ENCODE data around the gene FAM234B.
"Not testable (repeated sequence)": the region's sequence is repeated elsewhere in the genome, so short reads cannot be mapped to it uniquely, and the experiment has no call there.

FAM234B gene

DNA sequence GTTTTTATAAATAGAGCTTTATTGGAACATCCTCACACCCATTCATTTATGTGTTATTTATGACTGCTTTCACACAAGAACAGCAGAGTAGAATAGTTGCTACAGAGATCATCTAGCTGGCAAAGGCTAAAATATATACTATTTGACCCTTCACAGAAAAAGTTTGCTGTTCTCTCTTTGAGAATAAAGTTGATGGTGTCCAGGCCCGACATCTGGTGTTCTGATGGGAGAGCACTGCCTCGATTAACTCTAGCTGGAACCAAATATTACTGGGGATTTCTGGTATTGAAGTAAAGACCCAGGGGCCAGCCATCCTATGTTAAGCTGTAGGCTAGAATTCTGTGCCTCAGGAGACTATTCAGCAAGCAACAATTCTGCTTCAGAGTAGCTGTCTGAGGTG, 21.8 kb downstream of the FAM234B start:
- DNase-seq: no peak

DNA sequence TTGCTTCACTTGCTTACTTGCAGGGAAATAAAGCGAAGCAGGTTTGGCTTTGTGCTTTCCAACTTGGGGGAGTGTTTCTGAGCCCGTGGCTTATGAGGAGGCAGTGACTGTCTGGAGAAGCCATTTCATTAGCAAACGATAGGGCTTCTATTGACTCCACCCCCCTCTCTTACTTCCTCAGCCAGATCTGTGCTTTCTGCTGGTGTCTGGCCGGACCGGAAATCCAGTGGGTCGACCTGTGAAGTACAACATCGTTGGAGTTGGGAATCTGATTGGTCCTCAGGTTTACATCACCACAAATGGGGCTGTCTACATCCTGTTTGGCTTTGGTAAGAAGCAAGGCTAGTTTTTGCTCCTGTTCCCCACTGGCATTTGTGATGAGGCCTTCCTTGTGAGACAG, 22.3 kb downstream of the FAM234B start:
- no peak for DNase-seq

DNA sequence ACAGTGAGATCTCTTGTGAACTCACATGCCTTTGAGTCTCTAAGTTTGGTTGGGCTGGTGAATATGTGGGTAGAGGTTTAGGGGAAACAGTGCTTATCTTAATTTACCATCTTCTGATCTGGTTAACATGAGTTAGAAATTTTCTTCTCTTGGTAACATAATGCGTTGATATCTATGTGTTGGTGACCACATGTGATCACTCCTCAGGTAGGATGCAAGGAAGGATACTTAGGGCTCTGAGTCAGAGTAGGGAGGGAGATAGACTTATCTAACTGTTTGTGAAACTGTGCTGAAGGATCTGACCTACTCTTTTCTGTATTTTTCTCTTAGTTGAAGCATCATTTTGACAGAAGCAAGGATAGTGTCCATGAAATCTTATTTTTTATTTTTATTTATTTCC, 23.1 kb downstream of the FAM234B start:
- no peak for DNase-seq

DNA sequence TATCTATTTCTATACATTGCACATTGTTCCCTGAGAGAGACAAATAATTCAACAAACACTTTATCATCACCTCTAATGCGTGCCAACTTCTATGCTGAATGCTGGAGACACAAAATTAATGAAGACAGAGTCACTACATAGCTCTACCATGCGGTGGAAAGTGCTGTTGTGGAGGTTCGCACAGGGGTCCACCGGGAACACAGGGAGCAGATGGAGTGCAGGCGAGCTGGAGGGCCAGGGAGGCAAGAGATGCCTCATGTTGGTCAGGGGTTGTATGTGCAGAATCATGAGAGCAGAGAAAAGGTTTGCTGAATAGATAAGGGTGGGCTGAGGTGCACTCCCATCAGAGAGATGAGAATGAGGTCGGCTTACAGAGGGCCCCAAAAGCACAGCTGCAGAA, 25.2 kb downstream of the FAM234B start:
- DNase-seq: no peak

- no peak for DNase-seq
These were observed 27.4 kb downstream of the FAM234B start for GRCh38 chr12:13071305-13072280.

DNA sequence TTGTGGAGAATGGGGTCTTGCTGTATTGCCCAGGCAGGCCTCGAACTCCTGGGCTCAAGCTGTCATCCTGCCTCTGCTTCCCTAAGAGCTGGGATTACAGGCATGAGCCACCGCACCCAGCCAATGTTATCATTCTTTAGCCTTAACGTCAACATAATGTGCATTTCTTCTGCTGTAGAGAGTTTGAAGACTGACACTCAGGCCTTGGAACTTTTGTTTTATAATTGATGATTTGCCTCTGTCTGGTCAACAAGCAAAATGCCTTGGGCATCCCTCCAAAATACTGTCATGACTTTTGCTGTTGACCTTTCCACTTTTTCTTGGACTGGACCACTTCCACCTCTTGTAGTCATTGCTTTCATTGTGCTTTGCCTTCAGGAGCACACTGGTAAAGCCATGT, 29.0 kb downstream of the FAM234B start:
- no peak for DNase-seq

DNA sequence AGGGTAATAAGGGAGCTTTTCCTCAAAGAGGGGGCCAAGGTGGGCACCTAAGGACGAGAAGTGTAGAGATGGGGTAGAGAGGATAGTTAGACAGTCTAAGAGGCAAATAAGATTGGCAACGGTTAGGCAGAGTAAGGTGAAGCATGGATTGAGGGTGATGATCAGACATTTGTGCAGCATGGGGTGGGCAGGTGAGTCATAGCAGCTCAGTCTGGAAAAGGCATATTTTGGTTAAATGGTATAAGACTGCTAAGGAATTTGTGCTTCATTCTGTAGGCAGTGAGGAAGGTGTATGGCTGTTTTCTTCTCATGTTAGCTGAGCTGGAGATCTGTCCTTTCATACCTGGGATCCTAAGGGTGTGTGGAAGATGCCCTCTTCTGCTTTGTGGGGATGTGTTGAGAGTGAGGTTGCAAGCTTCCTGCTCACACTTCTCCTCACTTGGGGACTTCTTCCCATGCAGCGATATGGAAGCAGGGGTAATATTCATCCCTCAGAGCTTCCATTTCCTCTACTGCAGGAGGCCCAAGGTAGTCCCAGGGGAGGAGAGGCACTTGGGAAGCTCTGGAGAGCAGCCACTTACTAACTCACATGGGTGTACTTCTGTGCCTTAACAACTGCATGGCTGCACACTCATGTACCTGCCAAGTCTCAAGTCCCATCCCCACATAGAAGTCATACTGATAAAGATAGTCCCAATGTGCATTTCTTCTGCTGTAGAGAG, 30.4 kb downstream of the FAM234B start:
- DNase-seq: no peak

GRCh38 chr12:13075118-13075480, 30.9 kb downstream of the FAM234B start:
- no peak for DNase-seq

- DNase-seq: no peak
These were observed 31.8 kb downstream of the FAM234B start for GRCh38 chr12:13075786-13076570.

DNA sequence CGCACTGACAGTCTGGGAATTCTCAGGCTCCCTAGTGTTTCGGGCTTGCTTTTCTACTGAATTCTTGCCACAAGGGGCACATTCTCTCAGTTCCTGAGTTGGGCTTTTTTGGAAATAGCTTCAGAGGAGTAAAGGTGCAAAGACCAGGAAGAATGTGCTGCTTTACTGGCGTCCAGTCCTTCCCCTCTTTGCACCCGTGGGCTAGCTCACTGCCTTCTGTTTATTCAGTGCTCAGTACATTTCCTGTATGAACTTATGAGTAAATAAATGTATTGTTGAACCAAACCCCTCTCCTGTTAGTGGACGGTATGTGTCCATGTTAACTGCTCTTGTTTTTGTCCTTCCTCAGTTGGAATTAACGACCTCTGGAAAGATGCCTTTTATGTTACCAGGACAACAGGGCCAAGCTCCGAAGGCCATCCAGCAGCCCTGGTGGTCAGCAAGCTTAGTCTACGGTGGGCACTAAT, 35.3 kb downstream of the FAM234B start:
- DNase-seq: no peak

DNA sequence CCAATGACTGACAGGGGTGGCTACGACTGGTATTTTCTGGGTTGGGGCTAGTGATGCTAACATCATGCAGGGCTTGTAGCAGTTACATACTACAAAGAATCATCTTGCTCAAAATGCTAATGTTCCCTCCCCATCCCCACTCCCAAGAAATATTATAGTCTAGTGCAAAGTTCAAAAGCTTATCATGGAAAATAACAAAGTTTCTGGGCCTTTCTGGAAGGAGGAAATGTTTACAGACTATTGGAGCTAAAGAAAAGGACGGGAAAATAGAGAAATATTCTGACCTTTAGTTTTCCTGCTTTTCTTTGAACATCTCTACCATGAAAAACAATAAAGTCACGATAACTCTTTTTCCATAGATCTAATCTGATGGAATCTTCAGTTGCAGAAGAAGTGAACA, 36.1 kb downstream of the FAM234B start:
- no peak for DNase-seq

GRCh38 chr12:13082861-13083260, 38.7 kb downstream of the FAM234B start:
- DNase-seq: no peak

DNA sequence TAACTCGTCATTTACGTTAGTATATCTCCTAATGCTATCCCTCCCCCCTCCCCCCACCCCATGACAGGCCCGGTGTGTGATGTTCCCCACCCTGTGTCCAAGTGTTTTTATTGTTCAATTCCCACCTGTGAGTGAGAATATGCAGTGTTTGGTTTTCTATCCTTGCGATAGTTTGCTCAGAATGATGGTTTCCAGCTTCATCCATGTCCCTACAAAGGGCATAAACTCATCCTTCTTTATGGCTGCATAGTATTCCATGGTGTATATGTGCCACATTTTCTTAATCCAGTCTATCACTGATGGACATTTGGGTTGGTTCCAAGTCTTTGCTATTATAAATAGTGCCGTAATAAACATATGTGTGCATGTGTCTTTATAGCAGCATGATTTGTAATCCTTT, 39.5 kb downstream of the FAM234B start:
- not testable (repeated sequence) for DNase-seq

DNA sequence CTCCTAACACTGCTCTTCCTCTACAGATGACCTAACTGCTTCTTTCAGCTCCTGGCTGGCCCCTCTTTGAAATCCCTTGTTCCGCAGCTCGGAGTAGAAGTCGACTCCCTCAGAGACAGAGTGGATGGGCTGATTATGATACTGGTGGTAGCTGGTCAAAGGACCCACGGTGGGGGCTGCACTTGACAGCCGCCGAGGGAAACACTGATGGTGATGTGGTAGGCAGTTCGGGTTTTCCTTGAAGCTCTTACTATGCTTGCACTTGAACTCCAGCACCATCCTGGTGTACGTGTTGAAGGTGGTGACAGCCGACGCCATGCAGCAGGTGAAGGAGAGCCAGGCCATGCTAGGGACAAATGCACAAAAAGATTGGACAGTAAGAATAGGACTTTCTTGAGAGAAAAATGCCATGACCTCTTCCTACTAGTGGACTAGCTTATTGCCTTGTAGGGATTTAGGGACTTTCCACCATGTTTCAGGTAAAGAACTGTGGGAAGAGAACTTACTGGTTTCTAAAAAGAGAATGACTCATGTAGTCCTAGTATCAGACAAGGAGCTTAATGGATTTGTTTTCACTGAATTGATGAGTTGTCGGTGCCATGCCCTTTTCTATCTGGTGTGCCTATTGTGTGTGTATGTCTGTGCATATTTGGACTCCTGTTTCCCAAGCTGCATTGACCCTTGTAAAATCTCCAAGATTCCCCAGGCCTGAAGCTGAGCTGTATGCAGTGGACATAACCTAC, 40.9 kb downstream of the FAM234B start:
- no peak for DNase-seq

GRCh38 chr12:13085968-13086686, 41.9 kb downstream of the FAM234B start:
- DNase-seq: no peak

GRCh38 chr12:13087766-13088165, 43.6 kb downstream of the FAM234B start:
- no peak for DNase-seq

- no peak for DNase-seq
These were observed 44.3 kb downstream of the FAM234B start for GRCh38 chr12:13088496-13088895.

- no peak for DNase-seq
These were observed 45.9 kb downstream of the FAM234B start for GRCh38 chr12:13090054-13090453.

GRCh38 chr12:13091832-13092231, 47.7 kb downstream of the FAM234B start:
- no peak for DNase-seq

GRCh38 chr12:13093191-13093847, 49.1 kb downstream of the FAM234B start:
- no peak for DNase-seq

DNA sequence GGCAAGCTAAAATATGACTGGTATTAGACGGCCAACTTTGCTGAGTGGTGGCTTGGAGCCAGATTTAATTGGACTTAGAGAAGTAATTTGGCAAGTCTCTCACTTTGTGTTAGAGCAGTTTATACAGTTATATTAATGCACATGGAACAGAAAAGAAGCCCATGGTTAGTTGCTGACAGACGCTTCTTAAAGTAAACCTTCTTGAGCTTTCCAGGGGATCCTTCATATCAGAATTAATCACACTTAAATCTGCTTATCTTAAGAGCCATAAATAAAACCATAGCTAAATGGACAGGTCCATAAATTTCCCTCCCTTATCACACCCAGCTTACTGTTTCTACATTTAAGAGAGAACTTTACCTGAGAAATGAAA, 49.7 kb downstream of the FAM234B start:
- no peak for DNase-seq

Measured in activated CD4-positive, alpha-beta T cell treated with anti-CD3 and anti-CD28 coated beads, Interleukin-2, amount 50 U/mL, for 4 hours (primary cell).